KG1 (cell line): ENCODE data around the gene ACTL6B.

Experiments used
- DNase-seq: peaks from one replicate; lab custom pipeline; 2025; lab: John Stamatoyannopoulos, UW

The ACTL6B gene

DNA sequence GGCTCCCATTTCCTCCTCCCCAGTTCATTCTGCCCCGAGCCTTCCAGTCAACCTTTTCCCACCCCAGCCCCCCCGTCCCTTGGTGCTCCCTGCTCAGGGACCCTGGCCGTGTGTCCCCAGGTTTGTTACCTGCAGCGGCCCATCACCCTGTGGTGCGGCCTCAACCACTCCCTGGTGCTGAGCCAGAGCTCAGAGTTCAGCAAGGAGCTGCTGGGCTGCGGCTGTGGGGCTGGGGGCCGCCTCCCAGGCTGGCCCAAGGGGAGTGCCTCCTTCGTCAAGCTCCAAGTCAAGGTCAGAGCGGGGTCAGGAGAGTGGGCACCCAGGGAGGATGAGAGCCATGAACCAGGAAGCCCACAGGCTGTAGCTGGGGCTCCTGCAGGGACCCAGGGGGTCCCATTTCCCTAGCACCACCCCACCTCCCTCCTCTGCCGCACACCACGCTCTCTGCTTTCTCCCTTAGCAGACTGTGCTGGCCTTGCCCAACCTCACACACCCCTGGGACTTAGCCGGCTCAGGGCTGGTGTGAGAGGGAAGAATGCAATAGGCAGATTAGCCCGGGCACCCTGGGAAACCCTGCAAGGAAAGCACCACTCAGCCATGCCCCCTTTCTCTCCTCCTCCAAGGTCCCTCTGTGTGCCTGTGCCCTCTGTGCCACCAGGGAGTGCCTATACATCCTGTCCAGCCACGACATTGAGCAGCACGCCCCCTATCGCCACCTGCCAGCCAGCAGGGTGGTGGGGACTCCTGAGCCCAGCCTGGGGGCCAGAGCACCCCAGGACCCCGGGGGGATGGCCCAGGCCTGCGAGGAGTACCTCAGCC is 56.1 kb downstream of the ACTL6B start:
- no peak for DNase-seq

DNA sequence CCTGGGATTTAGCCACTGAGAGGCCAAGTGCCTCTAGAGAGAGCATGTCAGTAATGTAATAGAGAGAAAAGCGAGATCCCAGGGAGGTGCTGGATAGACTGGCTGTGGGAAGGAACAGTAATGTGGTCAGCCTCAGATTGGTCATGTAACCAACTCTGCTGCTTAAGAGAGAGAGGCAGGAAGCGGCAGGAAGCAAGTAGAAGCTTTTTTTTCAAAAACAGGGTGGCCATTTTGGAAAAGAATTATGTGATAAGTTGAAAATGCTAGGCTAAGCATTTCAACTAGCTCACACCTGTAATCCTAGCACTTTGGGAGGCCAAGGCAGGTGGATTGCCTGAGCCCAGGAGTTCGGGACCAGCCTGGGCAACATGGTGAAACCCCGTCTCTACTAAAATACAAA is 57.8 kb downstream of the ACTL6B start:
- DNase-seq = no peak

DNA sequence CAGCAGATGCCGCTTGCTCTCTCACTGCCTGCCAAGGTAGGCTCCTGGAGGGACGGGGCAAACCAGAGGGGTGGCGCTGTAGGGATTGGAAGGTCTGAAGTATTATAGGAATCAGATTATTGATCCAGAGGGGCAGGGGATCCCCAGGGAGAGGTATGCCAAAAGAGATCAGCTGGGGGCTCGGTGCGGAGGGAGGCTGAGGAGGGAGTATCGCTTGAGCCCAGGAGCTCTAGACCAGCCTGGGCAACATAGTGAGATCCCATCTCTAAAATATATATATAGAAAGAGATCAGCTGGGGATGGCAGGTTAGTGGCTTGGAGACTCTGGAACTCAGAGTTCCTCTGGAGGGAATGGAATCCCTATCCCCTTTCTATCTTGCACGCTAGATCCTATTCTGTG is 61.1 kb downstream of the ACTL6B start:
- no peak for DNase-seq
